GM18907 (cell line): ENCODE results near the gene NOC4L.

ENCODE experiments used
- ATAC-seq: cut with Tn5 transposase; IDR thresholded peaks from one replicate; pipeline ENCODE4 v1.9.1; 2021; ENCODE audit warnings: mild to moderate bottlenecking, moderate library complexity; ENCODE audit not compliant: unreplicated experiment

NOC4L gene

GRCh38 chr12:132196038-132196872 is 52.0 kb downstream of the NOC4L start:
- ATAC-seq, result no peak

- ATAC-seq, result no peak
These were observed 52.7 kb downstream of the NOC4L start for GRCh38 chr12:132196873-132197390.

GRCh38 chr12:132197581-132198354 is 53.5 kb downstream of the NOC4L start:
- no peak for ATAC-seq

GRCh38 chr12:132199101-132199500 is 54.8 kb downstream of the NOC4L start:
- no peak for ATAC-seq

GRCh38 chr12:132199526-132200319 is 55.5 kb downstream of the NOC4L start:
- ATAC-seq, result no peak

GRCh38 chr12:132200800-132201199 is 56.5 kb downstream of the NOC4L start:
- no peak for ATAC-seq

GRCh38 chr12:132201391-132202120 is 57.3 kb downstream of the NOC4L start:
- no peak for ATAC-seq
